ENCODE measurements around the gene STX17.

The STX17 gene

GRCh38 chr9:99911600-99911999 is 5.1 kb downstream of the STX17 start:
- no peak for DNase-seq

DNA sequence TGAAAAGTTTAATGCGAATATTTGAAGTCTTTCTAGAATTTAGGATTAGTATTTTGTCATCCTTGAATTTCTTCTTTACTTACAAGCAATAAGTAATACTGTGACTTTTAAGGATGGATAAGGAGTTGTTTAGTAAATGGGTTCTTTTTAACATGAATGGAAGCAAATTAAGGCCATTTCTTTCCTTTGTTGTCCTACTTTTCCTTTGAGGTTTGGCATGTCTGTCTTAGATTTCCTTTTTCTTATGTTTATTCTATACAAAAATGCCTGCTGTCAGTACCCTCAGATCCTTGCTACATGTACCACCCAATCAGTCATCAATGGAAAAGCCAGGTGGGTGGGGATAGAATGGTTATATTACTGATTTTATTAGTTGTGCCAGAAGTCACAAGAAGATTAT is 10.2 kb downstream of the STX17 start:
- no peak for DNase-seq

DNA sequence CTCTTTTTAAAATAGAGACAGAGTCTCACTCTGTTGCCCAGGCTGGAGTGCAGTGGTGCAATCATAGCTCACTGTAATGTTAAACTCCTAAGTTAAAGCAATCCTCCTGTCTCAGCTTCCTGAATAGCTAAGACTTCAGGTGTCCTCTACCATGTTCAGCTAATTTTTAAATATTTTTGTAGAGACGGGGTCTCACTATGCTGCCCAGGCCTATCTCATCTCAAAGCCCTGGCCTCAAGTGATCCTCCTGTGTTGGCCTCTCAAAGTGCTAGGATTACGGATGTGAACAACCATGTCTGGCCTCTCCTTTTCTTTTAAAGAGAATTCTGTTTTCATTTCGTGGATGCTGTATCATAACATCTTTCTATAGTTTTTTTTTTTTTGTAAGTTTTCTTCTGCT is 11.7 kb downstream of the STX17 start:
- no peak for DNase-seq

- no peak for DNase-seq
Observed at GRCh38 chr9:99919930-99920329, 13.5 kb downstream of the STX17 start.

DNA sequence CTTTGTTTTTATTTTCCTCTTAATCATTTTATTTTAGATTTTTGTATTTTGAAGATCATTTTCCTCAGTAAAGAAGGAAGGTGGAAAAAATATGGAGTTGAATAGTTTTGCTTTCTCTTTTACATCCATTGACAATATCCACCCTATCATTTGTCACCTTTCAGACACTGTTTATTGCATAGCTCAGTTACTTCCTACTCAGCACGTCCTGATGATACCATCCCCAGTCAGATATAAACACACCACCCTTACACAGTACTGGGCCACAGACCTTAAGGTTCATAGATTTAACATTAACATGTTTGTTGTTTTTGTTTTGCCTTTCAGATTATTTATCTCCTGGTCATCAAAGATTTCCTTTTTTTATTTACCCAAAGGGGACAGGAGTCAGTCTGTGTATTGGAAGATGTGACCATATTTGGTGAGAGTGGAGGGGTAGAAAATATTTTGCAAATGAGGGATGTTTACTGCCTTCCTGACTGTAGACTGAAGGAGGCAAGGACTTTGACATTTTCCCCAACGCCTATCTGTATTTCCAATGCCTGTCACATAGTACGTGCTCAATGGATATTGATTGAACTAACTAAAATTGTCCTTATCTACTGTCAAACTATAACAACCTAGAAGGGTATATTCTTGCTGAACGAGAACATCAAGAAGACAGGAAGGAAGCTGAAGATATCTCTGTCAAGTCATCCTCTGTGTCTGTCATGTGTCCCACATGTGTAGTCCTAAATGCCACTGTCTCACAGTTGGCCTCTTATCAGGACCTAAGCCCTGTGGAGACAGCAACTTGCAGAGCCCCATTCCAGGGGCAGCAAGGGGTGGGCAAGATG is 15.6 kb downstream of the STX17 start:
- no peak for DNase-seq

- no peak for DNase-seq
Observed at GRCh38 chr9:99922711-99923030, 16.2 kb downstream of the STX17 start.

GRCh38 chr9:99925541-99925940 is 19.1 kb downstream of the STX17 start:
- no peak for DNase-seq

- no peak for DNase-seq
Observed at GRCh38 chr9:99929652-99930051, 23.2 kb downstream of the STX17 start.

DNA sequence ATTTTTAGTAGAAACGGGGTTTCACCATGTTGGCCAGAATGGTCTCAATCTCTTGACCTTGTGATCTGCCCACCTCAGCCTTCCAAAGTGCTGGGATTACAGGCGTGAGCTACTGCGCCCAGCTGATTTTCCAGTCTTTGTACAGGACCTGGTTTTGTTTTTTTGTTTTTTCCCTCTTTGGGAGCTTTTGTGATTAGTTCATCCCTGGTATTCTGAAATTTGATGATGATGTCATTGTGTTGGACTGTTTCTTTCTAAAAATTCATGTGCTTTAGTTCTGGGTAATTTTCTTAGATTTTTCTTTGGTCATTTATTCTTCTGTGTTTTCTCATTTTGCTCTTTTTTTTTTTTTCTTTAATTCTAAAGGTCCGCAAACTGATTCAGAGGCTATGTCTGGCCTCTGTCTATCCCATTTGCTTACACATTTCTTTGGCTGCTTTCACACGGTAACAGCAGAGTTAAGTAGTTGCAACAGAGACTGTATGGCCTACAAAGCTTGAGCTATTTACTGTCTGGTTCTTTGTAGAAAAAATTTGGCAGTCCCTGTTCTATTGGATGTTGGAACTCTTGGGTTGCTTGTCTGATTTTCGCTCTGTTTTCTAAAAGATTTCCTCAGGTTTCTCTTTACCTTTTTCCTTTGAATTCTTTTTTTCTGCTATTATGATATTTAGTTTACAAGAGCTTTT is 24.8 kb downstream of the STX17 start:
- no peak for DNase-seq

DNA sequence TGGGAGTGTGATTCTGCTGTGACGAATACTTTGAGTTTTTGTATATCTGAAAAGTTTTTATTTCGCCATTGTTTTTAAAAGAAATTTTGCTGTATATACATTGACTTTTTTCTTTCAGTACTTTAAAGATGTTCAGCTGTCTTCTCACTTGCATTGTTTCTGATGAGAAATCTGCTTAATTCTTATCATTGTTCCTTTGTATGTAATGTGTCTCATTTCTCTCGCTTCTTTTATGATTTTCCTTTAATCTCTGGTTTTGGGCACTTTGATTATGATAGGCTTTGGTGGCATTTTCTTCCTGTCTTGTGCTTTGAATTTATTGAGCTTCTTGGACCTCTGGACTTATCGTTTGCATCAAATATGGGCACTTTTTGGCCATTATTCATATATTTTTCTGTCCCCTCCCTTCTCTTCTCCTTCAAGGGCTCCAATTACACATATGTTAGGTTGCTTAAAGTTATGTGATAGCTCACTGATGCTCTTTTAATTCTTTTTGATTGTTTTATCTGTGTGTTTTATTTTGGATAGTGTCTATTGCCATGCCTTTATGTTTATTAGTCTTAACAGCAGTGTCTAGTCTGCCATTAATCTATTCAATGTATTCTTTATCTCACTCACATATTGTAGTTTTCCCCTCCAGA is 30.6 kb downstream of the STX17 start:
- no peak for DNase-seq

DNA sequence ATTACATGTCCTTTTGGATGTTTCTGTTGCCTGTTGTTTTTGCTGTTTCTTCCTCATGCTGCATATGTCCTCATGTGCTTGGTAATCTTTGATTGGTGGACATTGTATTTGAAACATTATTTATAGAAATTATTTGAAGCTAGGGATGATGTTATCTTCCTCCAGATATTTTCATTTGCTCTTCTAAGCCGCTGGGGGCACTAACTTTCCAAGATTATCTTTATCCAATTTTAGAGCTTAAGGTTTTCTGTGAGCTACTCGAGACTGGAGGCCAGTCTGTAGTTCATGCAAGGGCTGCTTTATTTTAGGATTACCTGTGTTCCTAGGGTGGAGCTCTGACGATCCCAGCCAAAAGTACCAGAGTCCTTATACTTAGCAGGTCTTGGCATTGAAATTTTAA is 40.9 kb downstream of the STX17 start:
- no peak for DNase-seq

GRCh38 chr9:99948482-99948881 is 42.0 kb downstream of the STX17 start:
- DNase-seq, result no peak

DNA sequence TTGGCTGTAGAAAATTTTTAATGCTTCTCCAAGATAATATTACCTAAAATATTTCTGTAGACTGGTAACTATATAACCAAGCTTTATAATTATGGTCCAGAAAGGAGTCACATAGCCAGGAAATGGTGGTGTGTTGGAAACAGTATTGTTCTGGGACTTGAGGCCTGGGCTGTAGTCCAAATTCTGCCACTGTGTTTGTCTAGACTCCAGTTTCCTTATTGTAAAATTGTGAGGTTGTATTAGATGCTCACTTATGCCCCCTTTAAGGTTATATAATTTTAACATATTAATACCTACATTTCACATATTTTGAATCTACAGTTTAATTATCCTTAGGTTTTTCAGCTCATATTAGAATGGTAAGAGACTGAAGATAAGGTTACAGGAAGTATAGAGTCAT is 42.4 kb downstream of the STX17 start:
- no peak for DNase-seq

DNA sequence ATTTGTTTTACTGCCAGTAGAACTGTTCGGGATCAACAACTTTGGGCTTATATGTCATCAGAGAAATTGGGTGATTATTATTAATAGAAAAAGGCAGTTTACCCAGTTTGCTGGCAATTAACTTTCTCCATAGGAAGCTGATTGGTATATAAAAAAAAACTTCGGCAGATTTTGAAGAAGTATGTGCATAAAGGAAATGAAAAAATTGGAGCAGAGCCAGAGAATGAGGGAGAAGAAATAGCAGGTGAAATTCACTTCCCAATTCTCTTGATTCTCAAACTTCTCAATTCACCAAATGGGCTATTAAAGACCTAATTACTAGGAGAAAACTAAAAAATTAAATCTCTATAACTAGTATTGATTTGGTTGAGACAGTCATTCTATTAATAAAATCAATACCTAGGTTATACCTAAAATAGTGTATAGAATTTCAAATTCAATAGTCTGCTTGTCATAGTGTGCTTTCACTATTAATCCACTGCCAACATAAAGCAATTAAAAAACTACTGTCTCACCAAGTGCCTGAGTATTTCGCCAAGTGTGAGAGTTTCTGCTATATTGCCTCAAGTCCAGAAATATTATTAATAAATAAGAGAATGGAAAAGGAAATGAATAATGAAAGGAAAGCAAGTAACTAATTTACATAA is 47.5 kb downstream of the STX17 start:
- DNase-seq, result no peak

DNA sequence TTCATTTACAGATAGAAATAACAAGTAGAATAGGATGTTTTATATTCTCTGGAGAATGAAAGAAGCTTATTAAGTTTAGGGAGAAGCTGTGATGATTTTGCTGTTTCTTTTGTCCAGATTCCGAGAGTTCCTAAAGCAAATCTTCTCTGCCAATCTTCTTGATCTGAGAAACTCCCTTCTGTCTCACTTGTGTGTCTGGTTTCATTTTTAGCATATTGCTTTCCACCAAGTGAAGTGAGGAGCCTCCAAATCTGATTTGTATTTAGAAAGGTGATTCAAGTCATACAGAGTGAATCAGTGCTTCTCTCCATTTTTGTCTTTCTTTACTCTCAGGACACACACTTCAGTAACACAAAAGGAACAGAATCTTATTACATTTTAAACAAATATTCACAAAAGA is 48.4 kb downstream of the STX17 start:
- no peak for DNase-seq

DNA sequence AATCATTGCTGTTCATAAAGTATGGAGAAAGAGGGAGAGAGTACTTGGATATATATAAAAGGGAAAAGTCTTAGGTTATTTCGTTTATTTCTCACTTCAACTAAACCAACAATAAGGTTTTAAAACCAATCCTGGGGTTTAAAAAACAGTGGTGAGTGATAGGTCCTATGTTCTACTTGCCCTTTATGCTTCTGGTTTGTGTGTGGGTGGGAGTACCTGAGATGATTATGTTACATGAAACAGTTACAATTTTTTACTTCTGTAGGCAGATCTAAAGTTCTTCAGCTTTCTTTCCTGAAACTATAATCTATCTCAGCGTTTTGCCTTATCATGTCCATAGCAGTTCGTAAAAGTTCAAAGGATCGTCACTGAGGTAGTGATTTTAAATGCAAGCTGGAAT is 49.2 kb downstream of the STX17 start:
- DNase-seq, result no peak

- no peak for DNase-seq
Observed at GRCh38 chr9:99962680-99963261, 56.3 kb downstream of the STX17 start.

DNA sequence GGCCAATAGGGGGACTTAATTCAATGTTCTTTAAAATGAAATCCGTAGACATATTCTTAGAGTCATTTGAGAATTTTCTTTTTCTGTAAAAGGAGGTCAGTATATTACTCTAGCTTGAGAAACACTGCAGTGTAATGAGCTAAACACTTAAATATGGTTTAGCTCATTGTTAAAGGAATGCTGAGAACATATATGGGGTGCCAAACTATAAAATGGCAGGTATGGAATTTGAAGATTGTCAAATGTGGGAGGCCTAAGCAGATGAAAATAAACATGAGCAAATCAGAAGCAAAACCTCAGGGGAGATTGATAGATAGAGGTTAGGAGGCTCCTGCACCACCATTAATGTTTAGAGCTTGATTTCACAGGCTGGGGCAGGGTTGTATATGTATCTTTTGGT is 57.9 kb downstream of the STX17 start:
- DNase-seq, result no peak

DNA sequence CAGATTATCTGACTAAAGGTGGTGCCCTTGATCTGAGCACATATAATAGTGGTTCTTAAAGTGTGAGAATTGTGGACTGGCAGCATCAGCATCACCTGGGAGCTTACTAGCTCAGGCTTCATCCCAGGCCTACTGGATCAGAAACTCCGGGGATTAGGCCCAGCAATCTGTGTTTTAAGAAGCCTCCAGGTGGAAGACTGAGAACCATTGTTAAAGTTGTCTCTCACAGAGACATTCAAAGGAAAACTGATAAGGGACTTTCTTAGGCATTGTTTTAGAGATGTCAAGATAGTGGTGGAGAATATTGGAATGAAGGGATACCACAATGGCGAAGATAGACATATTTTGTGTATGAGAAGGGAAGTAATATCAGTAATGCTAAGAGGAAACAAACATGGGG is 59.5 kb downstream of the STX17 start:
- DNase-seq, result no peak

DNA sequence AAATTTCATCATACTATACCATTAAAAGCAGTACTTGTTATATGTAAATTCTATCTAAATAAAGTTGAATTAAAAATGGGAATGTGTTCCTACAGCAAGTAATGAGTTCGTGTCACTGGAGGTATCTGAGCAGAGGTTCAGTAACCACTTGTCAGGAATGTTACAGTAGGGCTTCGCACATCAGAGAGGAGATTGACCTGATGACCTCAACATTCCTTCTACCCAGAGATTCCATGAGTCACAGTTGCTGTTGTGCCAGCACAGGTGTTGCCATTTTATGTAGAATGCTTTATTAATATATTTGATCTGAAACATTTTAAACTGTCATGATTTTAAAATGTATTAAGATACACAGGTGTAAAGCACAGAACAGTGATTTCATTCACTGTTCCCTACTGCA is 60.3 kb downstream of the STX17 start:
- DNase-seq, result no peak

GRCh38 chr9:99967457-99967856 is 61.0 kb downstream of the STX17 start:
- DNase-seq, result no peak

DNA sequence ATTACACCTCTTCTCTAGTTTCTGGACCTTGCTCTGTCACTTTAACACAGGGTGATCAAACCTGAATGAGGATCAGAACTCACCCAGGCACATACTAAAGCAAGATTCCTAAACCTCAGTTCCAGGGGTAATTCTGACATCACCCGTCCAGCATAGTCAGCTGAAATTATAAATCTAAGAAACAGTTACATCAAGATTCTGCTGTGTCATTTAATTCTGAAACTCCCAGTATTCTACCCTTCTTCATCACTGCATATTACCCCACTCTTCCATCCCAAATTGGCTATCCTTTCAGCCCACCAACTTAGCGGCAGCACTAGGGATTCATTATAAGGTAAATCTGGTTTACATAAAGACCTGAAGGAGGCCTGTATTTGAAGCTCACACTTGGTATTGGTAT is 64.0 kb downstream of the STX17 start:
- no peak for DNase-seq

GRCh38 chr9:99971410-99971809 is 65.0 kb downstream of the STX17 start:
- DNase-seq, result no peak
